PFSK-1 (cell line): ENCODE data around the gene TMEM175.

Experiments used
- POLR2AphosphoS5 ChIP-seq: IDR thresholded peaks from 2 replicates; pipeline ENCODE4 v1.6.1; 2012; ENCODE audit warnings: low read depth, mild to moderate bottlenecking, control low read depth, low read length, moderate library complexity
- SIN3A ChIP-seq: IDR thresholded peaks from 2 replicates; pipeline ENCODE4 v1.6.1; 2012; ENCODE audit warnings: mild to moderate bottlenecking, low read length, moderate library complexity, borderline replicate concordance; ENCODE audit not compliant: insufficient read depth
- TAF1 ChIP-seq: IDR thresholded peaks from 2 replicates; pipeline ENCODE4 v1.6.1; 2012; ENCODE audit warnings: low read length, control low read depth, borderline replicate concordance; ENCODE audit not compliant: insufficient read depth
- TF ChIP-seq, protein P1 (sequence below), 2 experiments: IDR thresholded peaks; 2 replicates each; pipeline versions ENCODE4 v1.6.1 to v1.8.0; 2011 to 2012; ENCODE audit warnings: low read depth in 2 of 2, low read length in 2 of 2, control low read depth in 1 of 2, inconsistent platforms in 1 of 2, mild to moderate bottlenecking in 1 of 2, moderate library complexity in 1 of 2; ENCODE audit not compliant: insufficient read depth in 1 of 2

DNA sequence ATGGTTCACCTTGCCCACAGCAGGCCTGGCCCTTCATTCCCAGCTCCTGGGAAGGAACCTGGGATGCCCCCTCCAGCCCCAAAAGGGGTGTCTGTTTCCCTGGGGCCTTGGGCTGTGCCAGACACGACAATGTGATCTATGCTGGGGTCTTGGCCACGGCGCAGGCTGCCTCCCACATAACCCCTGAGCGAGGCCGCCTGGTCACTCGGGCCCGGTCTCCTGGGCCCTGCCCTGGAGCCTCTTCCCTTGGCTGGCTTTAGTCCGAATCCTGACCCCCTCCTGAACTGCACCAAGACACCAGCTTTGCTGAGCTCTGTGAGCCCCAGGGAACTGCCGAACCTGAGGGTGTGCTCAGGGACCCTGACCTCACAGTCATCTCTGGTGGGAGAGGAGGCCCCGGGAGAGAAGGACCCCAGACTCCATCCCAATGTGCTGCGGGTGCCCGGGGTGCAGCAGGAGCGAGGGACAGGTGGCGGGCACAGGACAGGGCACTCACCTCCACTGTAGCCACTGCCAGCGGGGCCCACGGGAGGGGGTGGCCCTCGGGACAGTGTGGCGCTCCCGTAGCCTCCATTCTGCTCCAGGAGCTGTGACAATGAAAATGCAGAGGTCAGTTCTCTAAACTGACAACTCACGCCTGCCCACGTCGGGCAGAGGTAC is 42.1 kb upstream of the TMEM175 start:
- no peak for TF ChIP-seq POLR2AphosphoS5
- no peak for TF ChIP-seq SIN3A
- TF ChIP-seq, protein P1, sequence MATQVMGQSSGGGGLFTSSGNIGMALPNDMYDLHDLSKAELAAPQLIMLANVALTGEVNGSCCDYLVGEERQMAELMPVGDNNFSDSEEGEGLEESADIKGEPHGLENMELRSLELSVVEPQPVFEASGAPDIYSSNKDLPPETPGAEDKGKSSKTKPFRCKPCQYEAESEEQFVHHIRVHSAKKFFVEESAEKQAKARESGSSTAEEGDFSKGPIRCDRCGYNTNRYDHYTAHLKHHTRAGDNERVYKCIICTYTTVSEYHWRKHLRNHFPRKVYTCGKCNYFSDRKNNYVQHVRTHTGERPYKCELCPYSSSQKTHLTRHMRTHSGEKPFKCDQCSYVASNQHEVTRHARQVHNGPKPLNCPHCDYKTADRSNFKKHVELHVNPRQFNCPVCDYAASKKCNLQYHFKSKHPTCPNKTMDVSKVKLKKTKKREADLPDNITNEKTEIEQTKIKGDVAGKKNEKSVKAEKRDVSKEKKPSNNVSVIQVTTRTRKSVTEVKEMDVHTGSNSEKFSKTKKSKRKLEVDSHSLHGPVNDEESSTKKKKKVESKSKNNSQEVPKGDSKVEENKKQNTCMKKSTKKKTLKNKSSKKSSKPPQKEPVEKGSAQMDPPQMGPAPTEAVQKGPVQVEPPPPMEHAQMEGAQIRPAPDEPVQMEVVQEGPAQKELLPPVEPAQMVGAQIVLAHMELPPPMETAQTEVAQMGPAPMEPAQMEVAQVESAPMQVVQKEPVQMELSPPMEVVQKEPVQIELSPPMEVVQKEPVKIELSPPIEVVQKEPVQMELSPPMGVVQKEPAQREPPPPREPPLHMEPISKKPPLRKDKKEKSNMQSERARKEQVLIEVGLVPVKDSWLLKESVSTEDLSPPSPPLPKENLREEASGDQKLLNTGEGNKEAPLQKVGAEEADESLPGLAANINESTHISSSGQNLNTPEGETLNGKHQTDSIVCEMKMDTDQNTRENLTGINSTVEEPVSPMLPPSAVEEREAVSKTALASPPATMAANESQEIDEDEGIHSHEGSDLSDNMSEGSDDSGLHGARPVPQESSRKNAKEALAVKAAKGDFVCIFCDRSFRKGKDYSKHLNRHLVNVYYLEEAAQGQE (IDR thresholded peaks at IDR 0.05; ENCODE audit: insufficient read depth in 1 of 2, low read depth in 2 of 2, low read length in 2 of 2) = no peak
- TF ChIP-seq TAF1 = no peak
